NCI-H1930 (cell line): ENCODE data around the gene HPN.
A peak's percentile ranks its signal among the peaks of the same experiment; 100 is the strongest.

Experiments used
- DNase-seq, 2 experiments: peaks; one replicate each; lab custom pipeline; 2025; lab: John Stamatoyannopoulos, UW

Gene HPN

GRCh38 chr19:35062942-35063341 lies 21.4 kb downstream of the HPN start:
- DNase-seq = no peak

DNA sequence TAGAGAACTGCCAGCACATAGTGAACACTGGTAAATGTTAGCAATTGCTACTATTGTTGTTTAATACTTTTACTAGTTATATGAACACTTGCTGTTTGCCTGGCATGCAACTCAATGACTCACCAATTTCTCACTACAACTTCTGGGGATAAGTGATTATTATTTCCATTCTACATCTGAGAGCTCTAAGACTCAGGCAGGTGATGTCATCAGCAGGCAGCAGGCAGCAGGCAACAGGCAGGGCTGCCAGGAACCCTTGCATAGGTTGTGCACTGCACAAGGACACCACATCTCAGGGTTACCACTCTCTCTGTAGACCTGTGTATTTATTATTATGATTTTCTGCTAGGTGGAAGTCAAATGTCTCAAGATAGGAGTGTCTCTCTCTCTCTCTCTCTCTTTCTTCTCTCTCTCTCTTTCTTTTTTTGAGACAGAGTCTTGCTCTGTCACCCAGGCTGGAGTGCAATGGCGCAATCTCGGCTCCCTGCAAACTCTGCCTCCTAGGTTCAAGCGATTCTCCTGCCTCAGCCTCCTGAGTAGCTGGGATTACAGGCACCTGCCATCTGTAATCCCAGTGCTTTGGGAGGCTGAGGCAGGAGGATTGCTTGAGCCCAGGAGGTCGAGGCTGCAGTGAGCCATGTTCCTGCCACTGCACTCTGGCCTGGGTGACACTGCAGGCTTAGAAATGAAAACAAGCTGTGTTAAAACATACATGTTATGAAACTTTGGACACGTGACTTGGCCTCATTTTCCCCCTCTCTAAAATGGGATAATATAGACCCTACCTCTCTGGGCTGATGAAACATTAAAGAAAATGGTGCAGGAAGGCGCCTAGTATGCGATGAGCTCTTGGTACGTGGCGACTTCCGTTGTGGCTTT lies 22.7 kb downstream of the HPN start:
- DNase-seq = no peak

GRCh38 chr19:35065574-35065973 lies 24.1 kb downstream of the HPN start:
- no peak for DNase-seq

- DNase-seq = no peak
Measured at GRCh38 chr19:35066121-35066520, 24.6 kb downstream of the HPN start.

DNA sequence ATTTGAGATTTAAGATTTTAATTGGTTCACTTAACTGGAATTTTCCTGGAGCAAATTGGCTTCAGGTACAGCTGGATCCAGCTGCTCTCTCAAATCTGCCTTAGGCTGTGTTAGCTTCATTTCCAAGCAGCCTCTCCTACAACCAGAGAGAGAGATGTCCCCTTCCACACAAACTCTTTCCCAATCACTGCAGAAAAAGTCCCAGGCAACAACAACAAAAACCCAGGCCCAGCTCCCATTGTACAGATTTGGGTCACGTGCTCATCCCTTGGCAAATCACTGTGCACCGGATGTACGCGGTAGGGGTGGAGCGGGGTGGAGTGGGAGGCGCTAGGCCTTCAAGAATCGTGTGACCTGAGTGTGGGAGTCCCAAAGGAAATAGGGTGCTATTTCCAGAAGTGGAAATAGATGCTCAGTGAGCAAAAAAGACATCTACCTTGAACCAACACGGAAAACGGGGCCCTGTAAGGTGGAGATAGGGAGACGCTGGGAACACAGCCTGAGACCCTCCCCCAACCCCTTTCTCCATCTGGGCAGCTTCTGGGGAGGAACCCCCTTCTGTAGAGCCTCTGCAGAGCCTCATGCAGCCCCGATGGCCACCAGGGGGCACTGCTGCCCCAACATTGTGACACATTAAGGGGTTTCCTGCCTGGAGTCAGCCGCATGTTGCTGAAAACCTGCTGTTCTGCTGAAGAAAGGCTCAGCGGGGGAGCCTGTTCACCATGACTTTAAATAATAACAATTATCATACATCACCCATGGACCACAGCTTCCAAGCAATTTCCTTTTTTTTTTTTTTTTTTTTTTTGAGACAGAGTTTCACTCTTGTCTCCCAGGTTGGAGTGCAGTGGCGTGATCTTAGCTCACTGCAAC lies 25.4 kb downstream of the HPN start:
- DNase-seq = peak; percentile 21 to 70

- no peak for DNase-seq
Measured at GRCh38 chr19:35068941-35069634, 27.6 kb downstream of the HPN start.

DNA sequence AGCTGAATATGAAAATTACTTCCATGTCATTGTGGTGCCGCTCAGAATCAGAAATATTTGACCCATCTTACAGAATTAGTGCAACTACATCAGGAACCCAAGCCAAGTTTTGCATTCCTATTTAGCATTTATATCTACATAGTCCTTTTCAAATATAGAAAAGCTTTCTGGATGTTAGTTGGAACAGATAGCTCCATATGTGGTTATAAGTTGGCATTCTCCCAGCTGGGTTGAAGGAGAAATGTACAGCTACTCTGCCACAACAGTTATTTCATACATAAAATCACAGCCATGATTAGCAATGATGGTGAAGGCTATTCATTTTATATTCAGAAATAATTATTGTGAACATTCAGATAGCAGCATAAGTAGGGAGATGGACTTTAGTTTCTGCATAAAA lies 28.2 kb downstream of the HPN start:
- no peak for DNase-seq

DNA sequence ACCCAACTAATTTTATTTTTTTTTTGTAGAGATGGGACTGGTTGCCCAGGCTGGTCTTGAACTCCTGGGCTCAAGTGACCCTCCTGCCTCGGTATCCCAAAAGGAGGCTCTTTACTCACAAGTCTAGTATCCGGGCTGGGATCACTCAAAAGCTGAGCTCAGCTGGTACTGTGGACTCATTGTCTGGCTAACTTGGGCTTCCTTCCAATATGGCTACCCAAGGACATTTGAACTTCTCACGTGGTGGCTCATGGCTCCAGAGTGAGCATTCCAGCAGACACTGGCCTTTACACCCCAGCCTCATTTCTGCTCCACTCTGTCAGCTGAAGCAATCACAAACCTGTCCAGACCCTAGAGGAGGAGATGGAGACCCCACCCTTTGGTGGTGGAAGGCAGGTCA lies 28.9 kb downstream of the HPN start:
- no peak for DNase-seq

- DNase-seq = no peak
Measured at GRCh38 chr19:35073516-35073915, 32.0 kb downstream of the HPN start.

- no peak for DNase-seq
Measured at GRCh38 chr19:35073941-35074340, 32.4 kb downstream of the HPN start.

DNA sequence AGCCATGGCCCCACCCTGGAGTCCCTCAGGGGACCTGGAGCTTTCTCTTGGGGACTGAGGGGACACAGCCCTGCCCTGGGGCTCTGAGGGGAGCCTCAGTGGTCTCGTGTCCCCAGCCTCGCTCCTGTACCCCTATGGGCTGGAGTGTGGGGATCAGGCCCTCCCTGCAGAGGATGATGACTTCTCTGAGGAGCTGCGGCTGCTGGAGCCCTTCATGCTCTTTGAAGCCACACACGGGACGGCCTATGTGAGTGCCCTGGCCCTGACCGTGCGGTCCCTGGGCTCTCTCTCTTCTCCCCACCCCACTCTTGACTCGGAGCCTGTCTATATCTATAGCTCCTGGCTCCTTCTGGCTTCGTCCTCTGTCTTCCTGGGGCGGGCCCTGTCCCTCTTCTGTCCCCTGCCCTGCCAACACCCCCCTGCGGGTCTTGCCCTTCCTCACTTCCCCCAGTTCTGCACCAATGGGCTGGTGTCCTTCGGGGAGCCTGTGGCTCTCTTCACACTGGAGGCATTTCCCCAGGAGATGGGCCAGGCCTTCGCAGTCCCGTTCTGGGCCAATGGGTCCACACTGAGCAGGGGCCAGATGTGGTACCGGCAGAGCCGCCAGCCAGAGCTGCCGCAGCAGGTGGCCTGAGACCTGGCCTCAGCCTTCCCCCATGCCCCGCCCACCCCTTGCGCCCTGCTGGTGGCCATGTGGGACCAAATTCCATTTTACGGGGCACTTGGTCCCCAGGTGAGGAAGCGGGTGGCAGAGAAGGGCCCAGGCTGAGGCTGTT lies 33.1 kb downstream of the HPN start:
- no peak for DNase-seq

DNA sequence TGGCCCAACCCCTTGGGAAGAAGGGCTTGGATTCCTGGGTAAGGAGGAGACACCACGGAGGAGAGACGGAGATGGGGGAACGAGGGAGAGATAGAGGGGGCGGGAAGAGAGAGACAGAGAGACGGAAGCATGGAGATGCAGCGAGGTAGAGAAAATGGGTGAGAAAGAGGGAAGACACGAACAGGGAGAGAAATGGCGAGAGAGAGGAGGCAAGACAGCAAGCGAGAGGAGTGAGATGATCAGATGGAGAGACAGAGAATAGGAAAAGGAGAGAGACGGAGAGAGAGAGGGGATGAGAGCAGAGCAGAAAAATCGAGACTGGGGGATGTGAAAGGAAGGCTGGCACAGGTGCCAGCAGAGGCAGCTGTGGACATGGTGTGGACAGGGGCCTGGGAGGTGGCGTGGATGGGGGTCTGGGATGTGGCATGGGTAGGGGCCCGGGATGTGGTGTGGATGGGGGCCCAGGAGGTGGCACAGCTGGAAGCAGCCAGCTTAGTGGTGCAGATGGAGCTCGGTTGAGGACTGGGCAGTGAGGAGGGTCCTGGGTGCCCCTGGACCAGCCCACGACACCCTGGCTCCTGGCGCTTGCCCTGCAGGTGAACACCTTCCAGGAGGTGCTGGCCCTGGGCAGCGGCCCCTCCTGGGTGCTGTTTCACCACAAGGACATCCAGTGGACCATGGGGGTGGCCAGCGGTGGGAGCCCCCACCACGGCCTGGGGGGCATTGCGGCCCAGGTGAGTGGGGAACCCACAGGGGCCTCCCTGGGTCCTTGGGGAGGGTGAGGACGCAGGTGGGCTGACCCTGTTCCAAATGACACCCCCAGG lies 33.9 kb downstream of the HPN start:
- no peak for DNase-seq

DNA sequence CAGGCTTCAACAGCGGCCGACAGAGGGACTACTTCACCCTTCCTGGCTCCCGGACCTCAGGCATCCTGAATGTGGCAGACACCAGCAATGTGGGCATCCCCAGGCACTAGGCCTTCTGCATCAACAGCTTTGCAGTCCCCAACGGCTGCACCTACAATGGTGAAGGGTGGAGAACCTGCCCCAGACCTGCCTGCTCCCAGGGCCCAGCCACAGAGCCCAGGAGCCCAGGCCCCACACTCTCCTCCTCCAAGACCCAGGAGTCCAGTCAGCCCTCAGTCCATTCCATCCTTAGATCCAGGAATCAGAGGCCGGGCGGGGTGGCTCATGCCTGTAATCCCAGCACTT lies 34.5 kb downstream of the HPN start:
- DNase-seq = no peak

DNA sequence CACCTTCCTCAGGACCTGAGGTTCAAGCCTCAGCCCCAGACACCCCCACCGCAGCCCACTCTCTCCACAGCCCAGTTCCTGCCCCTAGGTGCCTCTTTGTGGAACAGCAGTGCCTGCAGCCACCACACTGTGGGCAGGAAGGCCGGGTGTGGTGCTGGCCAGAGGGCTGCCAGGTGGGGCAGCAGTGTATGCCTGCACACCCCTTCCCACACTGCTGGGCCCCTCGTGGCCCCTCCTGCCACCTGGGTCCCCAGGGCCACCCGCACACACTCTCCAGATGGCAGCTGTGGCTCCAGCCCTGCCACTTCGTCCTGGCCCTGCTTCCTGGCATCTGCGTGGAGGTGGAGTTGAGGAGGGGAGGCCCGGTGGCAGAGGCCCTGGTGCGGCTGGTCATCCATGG lies 35.1 kb downstream of the HPN start:
- DNase-seq = no peak

DNA sequence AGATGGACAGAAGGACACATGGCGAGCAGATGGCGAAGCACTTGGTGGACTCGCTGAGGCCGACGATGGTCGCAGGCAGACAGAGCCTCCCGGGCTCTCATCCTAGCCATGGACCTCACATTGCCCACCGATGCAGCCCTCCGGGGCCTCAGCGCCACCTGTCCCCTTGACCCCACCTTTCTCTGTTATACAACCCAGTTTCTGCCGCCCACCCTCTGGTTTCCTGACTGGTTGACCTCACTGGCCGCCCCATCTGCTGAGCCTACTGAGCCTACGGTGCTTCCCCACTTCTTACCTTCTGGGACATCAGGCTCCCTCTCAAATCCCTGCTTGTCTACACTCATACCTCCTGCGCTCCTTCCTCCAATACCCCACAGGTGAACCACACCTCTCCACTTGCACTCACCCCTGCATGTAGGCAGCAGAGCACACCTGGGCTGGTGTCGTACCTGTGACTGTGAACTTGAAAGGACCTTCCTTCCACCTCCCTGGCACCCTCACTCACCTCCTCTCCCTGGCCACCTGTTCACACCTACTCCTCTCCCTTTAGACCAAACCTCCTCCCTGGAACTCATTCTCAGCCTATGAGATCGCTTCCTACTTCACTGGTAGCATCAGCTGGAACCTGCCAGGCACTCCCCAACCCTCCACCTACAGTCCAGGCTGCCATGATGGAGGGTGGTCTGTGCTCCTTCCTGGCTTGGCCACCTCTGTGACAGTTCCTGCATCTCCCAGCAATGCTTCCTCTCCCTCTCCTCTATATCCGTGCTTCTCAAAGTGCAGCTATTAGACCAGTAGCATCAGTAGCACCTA lies 36.1 kb downstream of the HPN start:
- no peak for DNase-seq

GRCh38 chr19:35079826-35080225 lies 38.3 kb downstream of the HPN start:
- DNase-seq = no peak

- no peak for DNase-seq
Measured at GRCh38 chr19:35080613-35081170, 39.2 kb downstream of the HPN start.

GRCh38 chr19:35081201-35081600 lies 39.7 kb downstream of the HPN start:
- no peak for DNase-seq

DNA sequence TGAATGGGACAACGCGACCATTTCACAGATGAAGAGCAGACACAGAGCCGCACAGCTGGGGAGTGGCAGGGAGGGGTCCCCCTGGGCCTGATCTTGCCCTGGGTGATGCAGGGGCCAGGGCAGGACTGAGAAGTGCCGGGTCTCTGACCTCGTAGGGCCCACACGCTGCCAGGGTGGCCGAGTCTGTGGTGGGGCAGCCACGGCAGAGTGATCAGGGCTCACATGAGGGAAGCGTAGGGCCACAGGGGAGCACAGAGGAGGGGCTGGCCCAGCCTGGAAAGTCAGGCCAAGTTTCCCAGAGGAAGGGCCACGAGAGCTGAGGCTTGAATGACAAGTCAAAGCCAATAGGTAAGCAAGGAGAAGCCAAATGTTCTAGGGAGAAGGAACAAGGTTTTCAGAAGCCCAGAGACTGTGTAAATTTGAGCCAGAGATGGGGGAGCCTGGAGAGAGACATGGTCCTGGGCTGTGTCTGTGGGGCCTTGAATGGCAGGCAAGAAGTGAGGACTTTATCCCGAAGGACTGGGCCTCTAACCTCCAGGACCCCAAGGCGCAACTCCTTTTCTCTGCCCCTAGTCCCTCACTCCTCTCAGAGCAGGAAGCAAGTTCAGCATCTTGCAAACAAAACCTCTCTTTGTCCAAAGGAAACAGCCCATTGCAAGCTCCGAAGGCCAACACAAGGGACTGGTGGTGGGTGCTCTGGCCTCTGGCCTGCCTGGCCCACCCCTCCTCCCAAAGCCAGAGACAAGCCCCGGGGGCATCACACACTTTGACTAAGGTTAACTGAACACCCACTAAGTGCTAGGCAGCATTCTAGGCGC lies 42.4 kb downstream of the HPN start:
- no peak for DNase-seq
